HG03469 (cell line): ENCODE data around the gene DOCK8.

Source experiments
- ATAC-seq: cut with Tn5 transposase; IDR thresholded peaks from one replicate; pipeline ENCODE4 v1.9.1; 2021; ENCODE audit warnings: mild to moderate bottlenecking, moderate library complexity, moderate number of reproducible peaks; ENCODE audit not compliant: unreplicated experiment

DOCK8 gene

DNA sequence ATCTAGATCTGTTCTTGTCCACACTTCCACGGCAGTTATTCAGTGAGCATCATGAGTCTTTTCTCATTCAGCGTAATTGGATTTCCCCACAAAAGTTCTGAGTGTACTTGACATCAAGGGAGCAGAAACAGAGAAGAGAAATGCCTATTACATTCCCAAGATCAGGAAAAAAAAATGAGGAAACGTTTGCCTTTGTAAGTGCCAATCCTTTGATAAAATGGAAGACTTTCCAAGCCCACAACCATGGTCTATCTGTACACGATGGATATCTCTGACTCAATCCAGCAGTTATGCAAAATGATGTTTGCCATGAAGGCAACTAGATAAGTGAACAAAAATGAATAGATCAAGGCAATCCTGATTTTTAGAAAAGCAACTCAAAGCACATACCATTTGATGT, 235.9 kb downstream of the DOCK8 start:
- no peak for ATAC-seq

DNA sequence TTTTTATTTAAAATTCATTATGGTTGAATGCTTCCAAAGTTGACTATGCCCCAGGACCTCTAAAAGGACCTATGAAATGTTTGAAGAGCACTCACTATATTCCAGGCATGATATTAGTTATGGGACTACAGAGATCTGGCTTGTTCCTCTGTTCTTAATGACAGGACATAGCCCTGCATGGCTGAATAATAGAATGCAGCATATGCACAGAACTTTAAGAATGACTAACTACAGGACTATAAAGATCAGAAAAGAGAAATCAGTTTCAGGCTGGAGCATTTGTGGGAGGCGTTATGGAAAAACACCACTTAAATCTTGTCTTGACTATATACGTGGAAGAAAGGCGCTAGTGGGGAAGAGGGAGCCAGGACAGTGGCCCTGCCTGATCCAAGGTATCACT, 239.2 kb downstream of the DOCK8 start:
- no peak for ATAC-seq

DNA sequence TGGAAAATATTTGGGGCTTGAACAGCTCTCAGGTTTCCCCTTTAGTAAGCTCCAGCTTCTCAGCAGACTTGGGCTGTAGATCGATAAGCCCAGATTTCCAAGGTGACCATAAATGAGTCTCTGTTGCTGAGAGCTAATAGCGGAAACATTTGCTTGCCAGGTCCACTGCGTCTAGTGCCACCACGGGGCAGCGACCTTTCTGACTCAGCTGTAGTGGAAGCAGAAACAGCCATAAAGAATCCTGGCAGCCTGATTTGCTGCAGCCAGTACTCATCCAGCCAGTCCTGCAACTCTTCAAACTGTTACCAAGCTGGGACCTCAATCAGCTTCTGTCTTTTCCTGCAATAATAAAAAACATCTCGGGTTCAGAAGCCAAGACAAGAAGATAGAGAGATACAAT, 241.7 kb downstream of the DOCK8 start:
- no peak for ATAC-seq

- ATAC-seq: no peak
These were observed 243.9 kb downstream of the DOCK8 start for GRCh38 chr9:458590-458989.

DNA sequence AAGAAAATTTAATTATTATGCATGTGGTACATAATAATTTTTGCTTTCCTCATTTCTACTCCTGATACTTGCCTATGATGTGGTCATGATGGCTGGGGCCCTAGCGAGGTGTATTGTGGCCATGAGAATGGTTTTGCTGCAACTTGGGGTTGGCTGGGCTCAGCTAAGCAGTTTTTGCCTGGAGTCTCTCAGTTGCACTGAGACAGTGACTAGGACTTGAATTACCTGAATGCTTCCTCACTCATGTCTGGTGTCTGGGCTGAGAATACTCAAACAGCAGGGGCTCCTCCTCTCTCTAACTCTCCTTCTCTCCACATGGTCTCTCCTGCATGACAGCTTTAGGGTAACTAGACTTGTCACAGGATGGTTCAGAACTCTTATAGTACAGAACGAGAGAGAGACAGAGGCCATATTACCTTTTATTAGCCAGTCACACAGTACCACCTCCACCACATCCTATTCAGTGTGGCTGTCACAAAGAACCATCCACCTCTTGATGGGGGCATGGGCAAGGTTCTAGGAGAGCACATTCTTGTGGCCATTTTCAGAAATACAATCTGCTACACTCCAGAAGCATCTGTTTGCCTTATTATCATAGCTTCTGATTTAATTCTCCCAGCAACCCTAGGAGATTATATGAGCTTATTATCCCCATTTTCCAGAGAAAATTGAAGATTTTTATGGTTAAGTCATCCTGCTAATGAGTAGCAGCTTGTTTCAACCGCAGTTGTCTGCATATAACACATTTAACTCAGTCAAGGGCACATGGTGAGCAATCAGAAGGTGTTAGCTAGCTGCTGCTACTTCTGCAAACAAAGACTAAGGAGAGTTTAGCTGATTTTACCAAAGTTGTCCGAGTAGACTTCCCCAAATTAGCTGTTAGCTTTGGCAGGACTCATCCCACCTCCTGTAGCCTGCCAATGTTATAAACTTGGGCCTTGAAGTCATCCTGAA, 245.1 kb downstream of the DOCK8 start:
- ATAC-seq: no peak

- no peak for ATAC-seq
These were observed 247.5 kb downstream of the DOCK8 start for GRCh38 chr9:462121-462520.

GRCh38 chr9:462606-463005, 247.9 kb downstream of the DOCK8 start:
- no peak for ATAC-seq

GRCh38 chr9:463455-464171, 248.9 kb downstream of the DOCK8 start:
- ATAC-seq: no peak

DNA sequence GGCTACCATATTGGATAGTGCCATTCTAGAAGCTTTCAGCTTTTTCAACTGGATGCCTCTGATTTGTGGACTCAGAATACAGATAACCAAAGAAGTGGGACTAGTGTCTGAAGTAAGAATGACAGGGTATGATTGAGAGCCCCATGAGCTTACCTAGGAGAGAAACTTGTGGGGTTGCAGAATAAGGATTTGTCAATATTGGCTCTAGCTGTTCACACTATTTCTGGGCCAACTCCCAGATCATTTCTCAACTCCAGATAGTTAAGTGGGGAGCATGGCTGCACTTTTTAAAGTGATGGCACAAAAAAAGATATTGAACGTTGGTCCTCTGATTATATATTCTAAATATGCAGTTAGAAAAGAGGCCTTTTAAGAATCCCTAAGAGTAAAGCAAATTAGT, 252.1 kb downstream of the DOCK8 start:
- no peak for ATAC-seq

GRCh38 chr9:468766-469426, 254.2 kb downstream of the DOCK8 start:
- no peak for ATAC-seq

DNA sequence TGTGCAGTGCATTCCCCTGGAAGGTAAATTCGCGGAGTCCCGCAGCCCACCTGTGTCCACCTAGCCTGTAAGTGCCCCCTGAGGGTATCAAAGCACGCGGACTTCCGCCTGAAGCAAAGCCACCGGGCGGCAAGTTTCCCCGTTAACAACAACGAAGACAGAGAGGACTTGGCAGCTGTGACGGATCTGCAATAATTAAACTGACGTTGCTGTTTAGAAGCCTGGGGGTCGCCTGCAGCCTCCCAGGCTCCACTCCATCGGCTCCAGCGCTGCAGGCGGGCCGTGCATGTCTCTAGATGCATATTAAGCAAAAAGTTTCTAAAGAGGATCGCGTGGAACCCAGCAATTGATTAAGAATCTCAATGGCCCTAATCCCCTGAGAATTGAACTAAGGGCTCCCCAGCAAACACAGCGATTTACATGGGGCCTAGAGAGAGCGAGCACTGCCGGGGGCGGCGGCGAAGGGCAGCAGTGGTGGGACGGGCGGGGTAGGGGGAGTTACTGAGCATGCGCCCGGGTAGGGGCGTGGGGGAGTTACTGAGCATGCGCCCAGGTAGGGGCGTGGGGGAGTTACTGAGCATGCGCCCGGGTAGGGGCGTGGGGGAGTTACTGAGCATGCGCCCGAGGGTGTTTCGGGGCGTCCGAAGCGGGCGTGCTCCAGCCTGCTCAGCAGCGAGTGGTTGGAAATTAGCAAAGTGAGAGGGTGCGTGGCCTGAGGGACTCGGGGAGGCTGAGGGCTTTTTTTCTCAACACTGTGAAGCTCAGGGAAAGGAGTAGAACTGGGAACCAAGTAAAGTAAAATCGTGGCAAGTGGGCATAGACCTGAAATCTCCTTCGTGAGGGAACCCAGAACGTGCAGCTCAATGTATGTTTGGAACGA, 255.2 kb downstream of the DOCK8 start:
- ATAC-seq: peak; percentile 82

DNA sequence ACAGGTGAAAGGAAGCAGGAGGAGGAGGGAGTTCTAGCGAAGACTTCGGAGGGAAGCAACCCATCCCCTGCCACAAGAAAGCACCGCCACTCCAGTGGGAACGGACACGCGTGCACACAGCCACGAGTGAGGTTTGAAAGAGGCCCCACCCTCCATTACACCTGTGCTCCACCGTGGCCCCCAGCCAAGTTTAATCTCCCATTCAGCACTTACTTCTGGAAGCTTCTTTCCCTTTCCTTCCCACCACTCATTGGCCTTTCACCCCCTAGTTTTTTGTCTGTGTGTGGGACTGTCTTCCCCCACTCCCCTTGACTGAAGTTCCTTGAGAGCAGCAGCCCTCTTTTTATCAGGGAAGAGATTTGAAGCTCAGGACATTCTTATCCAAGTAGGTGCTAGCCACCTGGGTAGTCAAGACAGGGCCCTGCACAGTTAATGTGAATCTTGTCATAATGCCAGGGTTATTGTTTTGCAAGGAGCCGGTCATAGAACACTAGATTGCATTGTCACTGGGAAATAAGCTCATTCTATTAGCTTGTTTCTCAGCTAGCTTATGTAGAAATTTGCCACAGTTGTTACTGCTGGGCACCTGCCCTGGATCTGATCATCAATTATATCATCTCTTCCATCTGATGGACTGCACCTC, 256.0 kb downstream of the DOCK8 start:
- ATAC-seq: no peak

DNA sequence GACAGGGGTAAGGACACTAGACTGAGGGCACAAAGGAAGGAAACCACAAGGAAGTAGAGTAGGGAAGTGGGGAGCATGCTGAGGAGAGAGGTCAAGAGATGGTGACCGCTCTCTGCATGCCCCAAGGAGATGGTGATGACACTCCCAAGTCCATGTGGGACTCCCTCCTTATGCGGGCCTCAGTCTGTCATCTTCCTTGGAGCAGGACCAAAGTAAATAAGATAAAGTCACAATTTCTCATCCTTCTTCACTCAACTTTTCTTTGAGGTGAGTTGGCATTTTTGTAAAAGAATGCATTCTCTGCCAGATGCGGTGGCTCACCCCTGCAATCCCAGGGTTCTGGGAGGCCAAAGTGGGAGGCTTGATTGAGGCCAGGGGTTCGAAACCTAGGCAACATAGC, 256.7 kb downstream of the DOCK8 start:
- ATAC-seq: no peak

DNA sequence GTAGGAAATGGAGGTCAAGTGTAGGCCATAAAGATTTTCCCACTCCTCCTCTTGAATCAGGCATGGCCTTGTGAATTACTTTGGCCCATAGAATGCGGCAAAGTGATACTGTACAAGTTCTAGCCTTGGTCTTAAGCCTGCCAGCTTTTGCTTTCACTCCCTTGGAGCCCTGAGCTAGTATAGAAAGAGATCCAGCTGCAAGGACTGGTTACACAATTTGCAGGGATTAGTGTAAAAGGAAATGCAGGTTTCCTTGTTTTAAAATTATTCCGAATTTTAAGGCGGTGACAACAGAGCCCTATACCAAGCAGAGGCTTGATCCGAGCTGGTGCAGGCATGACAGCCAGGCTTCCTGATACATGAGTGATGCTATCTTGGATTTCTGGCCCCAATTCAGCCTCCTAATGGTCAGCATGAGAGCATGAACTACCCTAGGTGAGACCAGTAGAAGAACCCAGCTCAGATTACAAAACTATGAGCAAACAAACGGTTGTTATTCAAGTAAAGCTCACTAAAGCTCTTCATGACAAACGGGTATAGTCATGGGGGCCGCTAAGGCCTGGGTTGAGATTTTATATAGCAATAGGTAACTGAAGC, 257.9 kb downstream of the DOCK8 start:
- ATAC-seq: no peak

GRCh38 chr9:477193-477592, 262.5 kb downstream of the DOCK8 start:
- no peak for ATAC-seq

- ATAC-seq: no peak
These were observed 264.8 kb downstream of the DOCK8 start for GRCh38 chr9:479304-479970.

DNA sequence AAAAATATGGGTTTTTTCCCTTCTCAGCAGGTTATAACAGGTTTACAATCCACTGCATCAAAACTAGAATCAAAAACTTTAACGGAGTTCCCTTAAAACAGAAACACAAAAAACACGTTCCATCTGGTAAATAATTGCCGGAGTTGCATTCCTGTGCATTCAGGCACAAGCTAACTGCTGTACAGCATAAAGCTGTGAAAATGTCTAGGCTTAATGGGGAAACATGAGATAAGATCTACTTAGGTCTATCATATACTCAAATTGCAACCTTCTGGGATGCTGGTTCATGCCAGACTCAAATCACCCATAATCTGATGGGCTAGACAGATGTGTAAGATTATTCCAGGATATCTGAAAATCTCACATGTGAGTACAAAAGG, 265.3 kb downstream of the DOCK8 start:
- no peak for ATAC-seq

DNA sequence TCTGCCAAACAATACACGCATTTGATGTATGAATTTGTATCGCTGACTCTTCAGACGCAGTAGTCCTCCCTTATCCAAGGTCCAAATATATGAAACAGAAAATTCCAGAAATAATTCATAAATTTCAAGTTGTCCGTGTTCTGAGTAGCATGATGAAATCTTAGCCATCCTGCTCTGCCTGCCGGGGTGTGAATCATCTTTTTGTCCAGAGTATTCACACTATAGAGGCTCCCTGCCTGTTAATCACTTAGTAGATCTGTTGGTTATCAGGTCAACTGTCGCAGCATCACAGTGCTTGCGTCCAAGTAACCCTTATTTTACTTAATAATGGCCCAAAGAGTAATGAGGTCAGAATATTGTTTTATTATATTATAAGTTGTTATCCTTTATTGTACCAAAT, 268.1 kb downstream of the DOCK8 start:
- no peak for ATAC-seq

DNA sequence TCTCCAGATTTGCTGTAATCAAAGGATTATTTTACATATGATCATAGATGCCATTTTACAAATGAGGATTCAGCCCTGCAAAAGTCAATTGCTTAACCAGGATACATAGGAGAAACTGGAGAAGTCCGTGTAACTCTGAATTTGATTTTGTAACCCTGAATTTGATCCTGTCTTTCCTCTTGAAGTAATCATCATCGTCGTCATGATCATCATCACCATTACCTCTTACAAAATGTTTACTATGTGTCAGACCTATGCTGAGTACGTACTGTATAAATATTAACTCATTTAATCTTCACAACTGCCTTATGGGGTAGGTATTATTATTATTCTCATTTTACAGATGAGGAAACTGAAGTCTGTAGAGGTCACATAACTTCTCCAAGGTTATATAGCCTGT, 271.5 kb downstream of the DOCK8 start:
- ATAC-seq: no peak
